ENCODE results near the gene LGALS13.
"Not testable (repeated sequence)": the region's sequence is repeated elsewhere in the genome, so short reads cannot be mapped to it uniquely, and the experiment has no call there.

The LGALS13 gene

DNA sequence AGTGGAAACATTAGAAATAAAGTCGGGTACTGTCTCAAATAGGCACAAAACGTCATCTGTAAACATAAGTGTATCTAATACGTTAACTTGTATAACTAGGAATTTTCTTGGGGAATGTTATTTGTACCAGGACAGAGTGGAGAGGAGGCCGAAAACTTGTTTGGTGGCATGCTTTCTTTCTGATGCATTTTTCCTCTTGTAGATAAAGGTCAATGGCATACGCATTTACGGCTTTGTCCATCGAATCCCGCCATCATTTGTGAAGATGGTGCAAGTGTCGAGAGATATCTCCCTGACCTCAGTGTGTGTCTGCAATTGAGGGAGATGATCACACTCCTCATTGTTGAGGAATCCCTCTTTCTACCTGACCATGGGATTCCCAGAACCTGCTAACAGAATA lies 4.7 kb downstream of the LGALS13 start:
- DNase-seq (ENCODE audit: low read depth, low spot score): no peak
- no peak overlapping the region for H3K4me3 ChIP-seq (ENCODE audit: low read length)

GRCh38 chr19:39607561-39607960 lies 5.2 kb downstream of the LGALS13 start:
- no peak for DNase-seq (ENCODE audit: low read depth, low spot score)
- H3K4me3 ChIP-seq (ENCODE audit: low read length): no peak overlapping the region

DNA sequence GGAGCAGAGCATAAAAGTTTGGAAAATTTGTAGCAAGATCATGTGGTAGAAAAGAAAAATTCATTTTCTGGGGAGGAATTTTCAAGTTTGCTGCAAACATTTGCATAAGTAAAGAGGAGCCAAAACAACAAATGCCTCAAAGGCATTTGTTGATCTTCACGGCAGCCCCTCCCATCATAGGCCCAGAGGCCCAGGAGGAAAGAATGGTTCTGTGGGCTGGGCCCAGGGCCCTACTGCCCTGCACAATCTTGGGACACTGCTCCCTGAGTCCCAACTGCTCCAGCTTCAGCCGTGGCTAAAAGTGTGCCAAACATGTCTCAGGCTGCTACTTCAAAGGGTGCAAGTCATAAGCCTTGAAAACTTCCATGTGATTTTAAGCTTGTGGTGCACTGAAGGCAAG lies 11.3 kb downstream of the LGALS13 start:
- no peak overlapping the region for H3K4me3 ChIP-seq (ENCODE audit: low read length)
- DNase-seq (ENCODE audit: low read depth, low spot score): no peak

DNA sequence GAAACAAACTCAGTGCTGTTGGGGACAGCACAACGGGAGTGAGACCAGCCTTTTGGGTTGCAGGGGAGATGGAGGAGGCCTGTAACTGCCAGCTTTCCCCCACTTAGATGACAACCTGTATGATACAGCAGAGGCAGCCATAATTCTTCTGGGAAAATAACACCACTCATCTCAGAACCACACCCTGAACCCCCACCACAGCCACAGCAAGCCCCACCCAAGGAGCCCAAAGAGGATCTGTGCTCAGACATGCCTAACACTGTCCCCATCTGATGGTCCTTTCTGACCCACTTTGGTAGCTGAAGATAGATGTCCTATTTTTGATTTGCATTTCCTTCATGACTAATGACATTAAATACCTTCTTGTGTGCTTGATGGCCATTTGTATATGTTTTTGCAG lies 15.4 kb downstream of the LGALS13 start:
- DNase-seq (ENCODE audit: low read depth, low spot score): no peak
- no peak overlapping the region for H3K4me3 ChIP-seq (ENCODE audit: low read length)

DNA sequence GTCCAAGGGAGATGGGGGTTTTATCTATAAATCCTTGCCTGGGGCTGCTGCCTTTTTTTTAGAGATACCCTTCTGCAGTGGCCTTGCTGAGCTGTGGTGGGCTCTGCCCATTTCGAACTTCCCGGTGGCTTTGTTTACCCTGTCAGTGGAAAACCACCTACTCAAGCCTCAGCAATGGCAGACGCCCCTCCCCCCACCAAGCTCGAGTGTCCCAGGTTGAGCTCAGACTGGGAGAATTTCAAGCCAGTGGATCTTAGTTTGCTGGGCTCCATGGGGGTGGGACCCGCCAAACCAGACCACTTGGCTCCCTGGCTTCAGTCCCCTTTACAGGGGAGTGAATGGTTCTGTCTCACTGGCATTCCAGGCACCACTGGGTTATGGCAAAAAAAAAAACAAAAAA lies 21.6 kb downstream of the LGALS13 start:
- H3K4me3 ChIP-seq (ENCODE audit: low read length): no peak overlapping the region
- DNase-seq (ENCODE audit: low read depth, low spot score): no peak

- not testable (repeated sequence) for H3K4me3 ChIP-seq (ENCODE audit: low read length); DNase-seq (ENCODE audit: low read depth, low spot score)
These were observed 25.3 kb downstream of the LGALS13 start for GRCh38 chr19:39627631-39628030.

DNA sequence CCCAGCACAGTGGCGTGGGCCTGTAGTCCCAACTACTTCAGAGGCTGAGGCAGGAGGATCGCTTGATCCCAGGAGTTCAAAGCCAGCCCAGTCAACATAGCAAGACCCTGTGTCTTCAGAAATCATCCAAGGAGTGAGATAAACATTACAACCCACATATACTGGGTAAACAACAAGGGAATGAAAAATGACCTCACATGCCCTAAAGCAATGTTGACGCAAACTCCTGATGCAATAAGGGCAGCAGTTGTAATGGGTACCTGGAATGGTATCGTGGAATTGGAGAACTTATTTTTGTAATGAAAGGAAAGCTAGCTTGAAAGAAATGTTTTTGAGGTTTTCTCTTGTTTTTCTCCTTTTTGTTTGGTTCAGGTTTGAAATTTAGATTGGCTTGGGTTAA lies 28.9 kb downstream of the LGALS13 start:
- DNase-seq (ENCODE audit: low read depth, low spot score): no peak
- no peak overlapping the region for H3K4me3 ChIP-seq (ENCODE audit: low read length)

- no peak overlapping the region for H3K4me3 ChIP-seq (ENCODE audit: low read length)
- DNase-seq (ENCODE audit: low read depth, low spot score): no peak
These were observed 29.3 kb downstream of the LGALS13 start for GRCh38 chr19:39631626-39632025.

DNA sequence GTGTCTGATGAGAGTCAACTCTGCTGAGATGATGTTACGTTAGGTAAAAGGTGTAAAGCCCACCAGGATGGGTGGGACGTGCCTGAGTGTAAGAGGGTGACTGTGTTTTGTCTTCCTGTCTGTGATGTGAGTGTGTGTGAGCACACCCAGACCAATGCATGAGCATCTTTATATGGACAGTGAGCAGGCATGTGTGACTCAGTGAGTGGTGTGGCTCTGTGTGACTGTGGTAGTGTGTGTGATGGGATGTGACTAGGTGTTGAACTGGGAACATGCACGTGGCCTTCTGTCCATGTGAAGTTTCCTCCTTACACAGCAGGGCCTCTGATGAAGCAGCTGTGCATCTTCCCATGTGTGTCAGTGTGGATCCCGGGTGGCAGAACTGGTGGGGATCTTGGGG lies 35.6 kb downstream of the LGALS13 start:
- no peak for DNase-seq (ENCODE audit: low read depth, low spot score)

GRCh38 chr19:39641773-39642172 lies 39.4 kb downstream of the LGALS13 start:
- H3K4me3 ChIP-seq (ENCODE audit: low read length): no peak overlapping the region
- no peak for DNase-seq (ENCODE audit: low read depth, low spot score)

More for the DNA sequence above, 35.6 kb downstream of the LGALS13 start:
- H3K4me3 ChIP-seq (ENCODE audit: low read length): no peak overlapping the region

DNA sequence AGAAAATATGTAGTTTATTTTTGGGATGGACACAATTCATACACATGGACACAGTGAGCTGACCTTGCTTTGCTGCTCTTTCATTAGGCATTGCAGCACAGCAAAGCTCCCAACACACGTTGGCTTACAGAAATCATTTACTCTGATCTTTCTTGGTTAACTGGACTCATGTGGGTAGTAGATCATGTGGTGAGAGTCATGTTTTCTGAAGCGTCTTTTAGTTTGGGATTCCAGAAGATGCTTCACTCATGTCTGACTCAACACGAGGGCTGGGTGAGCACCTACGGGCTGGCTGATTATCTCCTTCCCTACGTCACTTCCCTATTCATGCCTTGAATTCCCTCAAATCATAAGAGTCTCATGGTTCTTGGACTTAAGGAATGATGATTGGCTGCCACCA lies 41.3 kb downstream of the LGALS13 start:
- no peak for DNase-seq (ENCODE audit: low read depth, low spot score)
- H3K4me3 ChIP-seq (ENCODE audit: low read length): no peak overlapping the region

DNA sequence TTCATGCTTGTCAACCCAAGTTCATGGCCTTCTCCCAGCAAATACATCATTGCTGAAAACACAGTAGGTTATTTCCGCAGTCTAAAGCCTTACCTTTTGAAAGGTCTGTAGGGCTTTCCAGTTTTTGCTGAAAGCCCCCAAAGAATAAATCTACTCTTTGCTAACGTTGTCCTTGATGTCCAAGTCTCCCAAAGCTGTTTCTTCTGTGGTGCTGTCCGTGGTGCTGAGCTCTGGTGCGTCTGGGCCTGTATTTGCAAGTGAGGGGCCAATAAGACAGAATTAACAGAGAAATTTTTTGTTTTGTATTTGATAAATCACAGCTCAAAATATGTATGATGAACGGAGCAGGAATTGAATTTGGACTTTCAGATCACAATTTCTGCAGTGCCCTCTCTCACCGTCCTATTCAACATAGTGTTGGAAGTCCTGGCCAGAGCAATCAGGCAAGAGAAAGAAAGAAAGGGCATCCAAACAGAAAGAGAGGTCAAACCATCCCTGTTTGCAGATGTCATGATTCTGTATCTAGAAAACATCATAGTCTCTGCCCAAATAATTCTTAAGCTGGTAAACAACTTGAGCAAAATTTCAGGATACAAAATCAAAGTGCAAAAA lies 43.6 kb downstream of the LGALS13 start:
- H3K4me3 ChIP-seq (ENCODE audit: low read length): no peak overlapping the region
- peak; percentile 37 for DNase-seq (ENCODE audit: low read depth, low spot score)

GRCh38 chr19:39647918-39648317 lies 45.6 kb downstream of the LGALS13 start:
- DNase-seq (ENCODE audit: low read depth, low spot score): no peak
- H3K4me3 ChIP-seq (ENCODE audit: low read length): no peak overlapping the region

GRCh38 chr19:39655613-39656012 lies 53.3 kb downstream of the LGALS13 start, which contains the start of gene LGALS16:
Gene LGALS16 (plus strand): TSS chr19:39655913. CDS start chr19:39655962, 49 bp downstream.
- no peak for DNase-seq (ENCODE audit: low read depth, low spot score)
- no peak within 1 kb of the TSS for H3K4me3 ChIP-seq (ENCODE audit: low read length)

Measured in Jurkat, Clone E6-1 (cell line).